Upper lobe of left lung (tissue), 4 donors: Measurements from ENCODE around the gene OR6V1.

Experiments used
- EP300 ChIP-seq, 4 donors: sonication (generic); formaldehyde crosslinking; IDR thresholded peaks; one replicate each; pipeline ENCODE4 v1.5.1; 2017; ENCODE audit warnings: antibody characterized with exemption in 4 of 4, control low read depth in 2 of 4
- POLR2A ChIP-seq, 4 donors: fragments of 450-650 bp; IDR thresholded peaks; one replicate each; pipeline ENCODE4 v1.5.1; 2016 to 2017; ENCODE audit warnings: antibody characterized with exemption in 4 of 4, mild to moderate bottlenecking in 2 of 4
- POLR2AphosphoS5 ChIP-seq, 2 donors: sonication (generic); formaldehyde crosslinking; IDR thresholded peaks; one replicate each; pipeline ENCODE4 v1.5.1; 2017; ENCODE audit warnings: antibody characterized with exemption in 2 of 2
- TF ChIP-seq, protein P1 (sequence below), 6 experiments: fragments of 450-650 bp in 4 of 6; fragments of 200-600 bp in 2 of 6; sonication (generic) in 2 of 6; IDR thresholded peaks; one replicate each; pipeline ENCODE4 v1.5.1; 2016 to 2019; ENCODE audit warnings: antibody characterized with exemption in 6 of 6

DNA sequence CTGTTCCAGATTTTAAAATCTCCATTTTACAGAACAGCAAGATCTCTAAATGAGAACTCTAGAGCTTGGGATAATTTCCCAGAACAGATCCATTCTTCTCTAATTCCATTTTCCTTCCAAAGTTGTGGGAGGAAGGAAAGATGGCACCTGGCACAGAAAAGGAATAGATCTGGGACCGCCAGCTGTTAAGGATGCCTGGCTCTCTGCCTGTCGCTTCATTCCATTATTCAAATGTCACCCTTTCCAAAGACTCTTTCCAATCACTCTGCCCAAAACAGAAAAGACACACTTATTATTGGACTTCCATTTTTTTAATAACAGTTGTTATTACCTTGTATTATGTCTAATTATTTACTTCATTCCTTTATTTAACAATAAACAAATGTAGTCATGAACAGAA, 24.5 kb upstream of the OR6V1 start:
- TF ChIP-seq, protein P1, sequence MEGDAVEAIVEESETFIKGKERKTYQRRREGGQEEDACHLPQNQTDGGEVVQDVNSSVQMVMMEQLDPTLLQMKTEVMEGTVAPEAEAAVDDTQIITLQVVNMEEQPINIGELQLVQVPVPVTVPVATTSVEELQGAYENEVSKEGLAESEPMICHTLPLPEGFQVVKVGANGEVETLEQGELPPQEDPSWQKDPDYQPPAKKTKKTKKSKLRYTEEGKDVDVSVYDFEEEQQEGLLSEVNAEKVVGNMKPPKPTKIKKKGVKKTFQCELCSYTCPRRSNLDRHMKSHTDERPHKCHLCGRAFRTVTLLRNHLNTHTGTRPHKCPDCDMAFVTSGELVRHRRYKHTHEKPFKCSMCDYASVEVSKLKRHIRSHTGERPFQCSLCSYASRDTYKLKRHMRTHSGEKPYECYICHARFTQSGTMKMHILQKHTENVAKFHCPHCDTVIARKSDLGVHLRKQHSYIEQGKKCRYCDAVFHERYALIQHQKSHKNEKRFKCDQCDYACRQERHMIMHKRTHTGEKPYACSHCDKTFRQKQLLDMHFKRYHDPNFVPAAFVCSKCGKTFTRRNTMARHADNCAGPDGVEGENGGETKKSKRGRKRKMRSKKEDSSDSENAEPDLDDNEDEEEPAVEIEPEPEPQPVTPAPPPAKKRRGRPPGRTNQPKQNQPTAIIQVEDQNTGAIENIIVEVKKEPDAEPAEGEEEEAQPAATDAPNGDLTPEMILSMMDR (IDR thresholded peaks at IDR 0.05) = no peak
- TF ChIP-seq POLR2AphosphoS5 (IDR thresholded peaks at IDR 0.05) = no peak
- TF ChIP-seq POLR2A (IDR thresholded peaks at IDR 0.05) = no peak
- no peak for TF ChIP-seq EP300 (IDR thresholded peaks at IDR 0.05)
